Measurements from ENCODE around the gene MYH10.
"Not testable (repeated sequence)": the region's sequence is repeated elsewhere in the genome, so short reads cannot be mapped to it uniquely, and the experiment has no call there.

Gene MYH10

GRCh38 chr17:8664456-8665126 is 34.1 kb upstream of the MYH10 start:
- no peak for ATAC-seq
- no peak for TF ChIP-seq POU6F1 (CRISPR knock-in tag; IDR thresholded peaks at IDR 0.05; ENCODE audit: borderline replicate concordance, low read depth)

- no peak for ATAC-seq
- no peak for TF ChIP-seq CREB5 (CRISPR knock-in tag; IDR thresholded peaks at IDR 0.05; ENCODE audit: low read depth)
Observed at GRCh38 chr17:8662973-8663372, 32.4 kb upstream of the MYH10 start.

GRCh38 chr17:8662076-8662831 is 31.7 kb upstream of the MYH10 start:
- TF ChIP-seq TSHZ2 (CRISPR knock-in tag; IDR thresholded peaks at IDR 0.05) (no peak), GLIS3 (CRISPR knock-in tag; IDR thresholded peaks at IDR 0.05) (no peak)
- ATAC-seq: no peak

- ATAC-seq: not testable (repeated sequence)
Observed at GRCh38 chr17:8660709-8661108, 30.2 kb upstream of the MYH10 start.

- no peak for ATAC-seq
- no peak for TF ChIP-seq BACH2 (CRISPR knock-in tag; IDR thresholded peaks at IDR 0.05; ENCODE audit: borderline replicate concordance)
- TF ChIP-seq ZNF565 (CRISPR knock-in tag; conservative IDR thresholded peaks at IDR 0.05; ENCODE audit: low read depth): no peak
- TF ChIP-seq ZC3H10 (CRISPR knock-in tag; IDR thresholded peaks at IDR 0.05): no peak
- TF ChIP-seq ZNF70 (CRISPR knock-in tag; IDR thresholded peaks at IDR 0.05): no peak
- no peak for TF ChIP-seq TSHZ2 (CRISPR knock-in tag; IDR thresholded peaks at IDR 0.05)
- TF ChIP-seq TCF4 (CRISPR knock-in tag; IDR thresholded peaks at IDR 0.05; ENCODE audit: borderline replicate concordance): no peak
- no peak for TF ChIP-seq ZFP30 (CRISPR knock-in tag; IDR thresholded peaks at IDR 0.05)
- TF ChIP-seq OSR1 (CRISPR knock-in tag; IDR thresholded peaks at IDR 0.05): no peak
- no peak for TF ChIP-seq TOX (CRISPR knock-in tag; IDR thresholded peaks at IDR 0.05; ENCODE audit: borderline replicate concordance)
- no peak for TF ChIP-seq ZFP3 (CRISPR knock-in tag; IDR thresholded peaks at IDR 0.05)
- TF ChIP-seq CSRNP3 (CRISPR knock-in tag; IDR thresholded peaks at IDR 0.05): no peak
- TF ChIP-seq ESRRG (CRISPR knock-in tag; IDR thresholded peaks at IDR 0.05): no peak
Observed at GRCh38 chr17:8659758-8660410, 29.4 kb upstream of the MYH10 start.
